ENCODE results near the gene POPDC3.
"Not testable (repeated sequence)": the region's sequence is repeated elsewhere in the genome, so short reads cannot be mapped to it uniquely, and the experiment has no call there.

Gene POPDC3

GRCh38 chr6:105179244-105180065 is at the start of gene POPDC3:
TSS of gene POPDC3 (minus strand) at chr6:105180014. CDS start at chr6:105161909, 18,105 bp downstream.
- ATAC-seq = no peak

GRCh38 chr6:105227295-105227767 is 47.5 kb upstream of the POPDC3 start:
- no peak for ATAC-seq

- ATAC-seq = no peak
Observed at GRCh38 chr6:105226598-105227294, 46.9 kb upstream of the POPDC3 start.

- no peak for ATAC-seq
Observed at GRCh38 chr6:105223242-105223641, 43.4 kb upstream of the POPDC3 start.

GRCh38 chr6:105221219-105221618 is 41.4 kb upstream of the POPDC3 start:
- ATAC-seq = not testable (repeated sequence)

GRCh38 chr6:105220186-105220585 is 40.4 kb upstream of the POPDC3 start:
- no peak for ATAC-seq

- ATAC-seq = not testable (repeated sequence)
Observed at GRCh38 chr6:105219218-105219617, 39.4 kb upstream of the POPDC3 start.

GRCh38 chr6:105215506-105215905 is 35.7 kb upstream of the POPDC3 start:
- no peak for ATAC-seq

GRCh38 chr6:105214668-105215067 is 34.9 kb upstream of the POPDC3 start:
- ATAC-seq = no peak

- ATAC-seq = no peak
Observed at GRCh38 chr6:105213272-105213671, 33.5 kb upstream of the POPDC3 start.

GRCh38 chr6:105212587-105212986 is 32.8 kb upstream of the POPDC3 start:
- peak in 1 of 2 donors; percentile 21 for ATAC-seq

GRCh38 chr6:105211831-105212230 is 32.0 kb upstream of the POPDC3 start:
- no peak for ATAC-seq

GRCh38 chr6:105210932-105211531 is 31.2 kb upstream of the POPDC3 start:
- ATAC-seq = no peak

GRCh38 chr6:105209950-105210706 is 30.3 kb upstream of the POPDC3 start:
- no peak for ATAC-seq

- ATAC-seq = no peak
Observed at GRCh38 chr6:105207524-105208269, 27.9 kb upstream of the POPDC3 start.

- no peak for ATAC-seq
Observed at GRCh38 chr6:105204768-105205167, 25.0 kb upstream of the POPDC3 start.

- no peak for ATAC-seq
Observed at GRCh38 chr6:105204331-105204730, 24.5 kb upstream of the POPDC3 start.

- ATAC-seq = no peak
Observed at GRCh38 chr6:105202486-105202885, 22.7 kb upstream of the POPDC3 start.

GRCh38 chr6:105200133-105200730 is 20.4 kb upstream of the POPDC3 start:
- ATAC-seq = no peak

GRCh38 chr6:105199711-105200110 is 19.9 kb upstream of the POPDC3 start:
- ATAC-seq = no peak

GRCh38 chr6:105196076-105196475 is 16.3 kb upstream of the POPDC3 start:
- no peak for ATAC-seq

GRCh38 chr6:105194591-105194990 is 14.8 kb upstream of the POPDC3 start:
- no peak for ATAC-seq

Measured in activated CD4-positive, CD25-positive, alpha-beta regulatory T cell treated with anti-CD3 and anti-CD28 coated beads, Interleukin-2, amount 50 U/mL, for 24 hours (primary cell).